SH-SY5Y (cell line): ENCODE data around the gene ACVR1.

Experiments used
- GATA2 ChIP-seq: IDR thresholded peaks from 2 replicates; pipeline ENCODE4 v1.6.1; 2011; ENCODE audit warnings: mild to moderate bottlenecking, low read depth, low read length
- GATA3 ChIP-seq: IDR thresholded peaks from 2 replicates; pipeline ENCODE4 v1.6.1; 2011; ENCODE audit warnings: low read depth, mild to moderate bottlenecking, low read length, moderate library complexity

DNA sequence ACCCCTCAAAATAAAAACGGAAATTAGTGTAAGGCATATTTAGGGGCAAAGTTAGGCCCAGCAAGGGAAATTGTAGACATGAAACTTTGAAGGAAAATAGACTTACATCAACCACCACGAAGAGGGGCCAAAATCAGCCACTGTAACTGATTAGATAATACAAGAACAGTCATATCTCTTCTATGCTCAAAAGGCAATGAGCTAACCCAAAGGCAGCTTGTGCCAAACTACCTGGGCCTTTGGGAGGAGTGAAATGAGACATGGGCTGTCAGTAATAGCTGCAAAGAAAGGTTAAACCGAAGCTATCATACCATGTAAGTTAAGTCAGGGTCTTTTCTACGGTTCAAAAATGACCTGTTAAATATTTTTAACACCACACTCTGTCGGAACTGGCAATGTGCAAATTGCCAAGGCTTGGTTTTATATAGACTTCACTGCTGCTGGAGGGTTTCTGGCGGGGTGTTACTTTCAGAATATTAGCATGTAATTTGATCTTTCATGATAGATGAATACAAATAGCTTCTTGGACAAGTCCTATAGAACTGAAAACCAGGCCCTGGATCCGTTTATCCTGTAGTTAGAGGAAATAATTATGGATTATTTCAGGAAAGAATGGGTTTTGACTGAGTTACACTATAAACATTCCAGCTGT is 69.6 kb downstream of the ACVR1 start:
- TF ChIP-seq GATA2: no peak
- no peak for TF ChIP-seq GATA3
